ENCODE results near the gene DHX16.

Gene DHX16

GRCh38 chr6:30626484-30627366 is 46.1 kb downstream of the DHX16 start, which contains the start of gene ATAT1:
ATAT1 (plus strand) TSS chr6:30626874.
- peak; percentile 58 for DNase-seq

GRCh38 chr6:30625511-30625910 is 47.3 kb downstream of the DHX16 start:
- no peak for DNase-seq

GRCh38 chr6:30619561-30619960 is 53.2 kb downstream of the DHX16 start:
- DNase-seq = no peak

- DNase-seq = no peak
Observed at GRCh38 chr6:30618270-30618797, 54.5 kb downstream of the DHX16 start.

- peak; percentile 96 for DNase-seq
Observed at GRCh38 chr6:30617565-30618269, 55.1 kb downstream of the DHX16 start, which contains the start of gene MRPS18B. MRPS18B (plus strand) TSS chr6:30617840; CDS start chr6:30617866, 26 bp downstream.

- peak; percentile 99 for DNase-seq
Observed at GRCh38 chr6:30616811-30617564, 55.8 kb downstream of the DHX16 start, which contains the start of gene PPP1R10. PPP1R10 (minus strand) TSS chr6:30617243; CDS start chr6:30609944, 7,299 bp downstream.

- DNase-seq = peak; percentile 37
Observed at GRCh38 chr6:30615958-30616810, 56.6 kb downstream of the DHX16 start.

GRCh38 chr6:30615219-30615957 is 57.4 kb downstream of the DHX16 start:
- peak; percentile 41 for DNase-seq

GRCh38 chr6:30614843-30615218 is 58.0 kb downstream of the DHX16 start:
- peak; percentile 93 for DNase-seq

GRCh38 chr6:30614044-30614842 is 58.6 kb downstream of the DHX16 start:
- DNase-seq = no peak

GRCh38 chr6:30613251-30614043 is 59.4 kb downstream of the DHX16 start:
- no peak for DNase-seq

GRCh38 chr6:30612687-30613248 is 60.0 kb downstream of the DHX16 start:
- DNase-seq = no peak

- DNase-seq = no peak
Observed at GRCh38 chr6:30612213-30612612, 60.6 kb downstream of the DHX16 start.

- DNase-seq = no peak
Observed at GRCh38 chr6:30611856-30612194, 61.0 kb downstream of the DHX16 start.

- DNase-seq = no peak
Observed at GRCh38 chr6:30611150-30611855, 61.5 kb downstream of the DHX16 start.

- DNase-seq = no peak
Observed at GRCh38 chr6:30610065-30610464, 62.7 kb downstream of the DHX16 start.

- DNase-seq = no peak
Observed at GRCh38 chr6:30603961-30604360, 68.8 kb downstream of the DHX16 start.
